Activated T-helper 17 cell treated with anti-CD3 and anti-CD28 coated beads, Interleukin-2, amount 50 U/mL, for 72 hours (primary cell): ENCODE measurements around the gene IKZF1. TPM values are rescaled to one million over a fixed set of nuclear protein-coding genes. Genes with fewer than 3 reads are reported as not detected.

Experiments
- ATAC-seq: fragments of 150-1000 bp; cut with Tn5 transposase; replicated peaks from 2 replicates; pipeline ENCODE4 v1.10.0; 2021; ENCODE audit warnings: mild to moderate bottlenecking, moderate library complexity
- H3K27ac Mint-ChIP-seq: one replicate; pipeline ENCODE4 v1.8.0; 2022; ENCODE audit warnings: mixed read lengths
- H3K27me3 Mint-ChIP-seq: one replicate; pipeline ENCODE4 v1.8.0; 2022; ENCODE audit warnings: mixed read lengths
- H3K36me3 Mint-ChIP-seq: one replicate; pipeline ENCODE4 v1.8.0; 2022; ENCODE audit warnings: low read depth, mild to moderate bottlenecking, mixed read lengths
- H3K4me1 Mint-ChIP-seq: one replicate; pipeline ENCODE4 v1.8.0; 2022; ENCODE audit warnings: mixed read lengths
- H3K4me3 Mint-ChIP-seq: one replicate; pipeline ENCODE4 v1.8.0; 2022; ENCODE audit warnings: mild to moderate bottlenecking, mixed read lengths
- H3K9me3 Mint-ChIP-seq: one replicate; pipeline ENCODE4 v1.8.0; 2022; ENCODE audit warnings: mixed read lengths
- total RNA-seq, 2 donors: library from RNA; stranded (reverse); gene quantifications; one replicate each; pipeline ENCODE4 v1.2.3, GENCODE V29; 2022

Gene IKZF1
- total RNA-seq, 2 donors from 2014 or later, result 253 to 343 TPM

DNA sequence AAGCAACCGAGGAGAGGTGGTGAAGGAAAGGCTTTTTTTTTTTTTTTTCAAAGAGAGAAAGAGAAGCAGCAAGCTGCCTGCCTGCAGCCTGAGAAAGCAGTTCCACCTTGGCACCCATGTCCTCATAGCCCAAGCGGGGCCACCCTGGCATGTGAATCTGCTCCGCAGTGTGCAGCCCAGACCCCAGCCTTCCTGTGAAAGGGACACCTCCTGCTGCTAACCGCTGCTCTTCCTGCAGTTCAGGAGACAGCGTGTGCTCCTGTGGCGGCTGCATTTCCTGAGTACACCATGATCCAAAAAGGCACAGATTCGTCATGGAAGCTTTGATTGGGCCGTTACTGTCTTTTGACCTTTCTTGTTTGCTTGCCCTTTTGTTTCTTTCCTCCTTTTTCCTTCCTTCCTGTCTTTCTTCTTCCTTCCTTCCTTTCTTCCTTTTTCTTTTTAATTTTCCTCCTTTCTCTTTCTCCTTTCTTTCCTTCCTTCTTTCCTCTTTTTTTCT, 38.1 kb downstream of the IKZF1 start:
- H3K36me3 Mint-ChIP-seq, result peaks cover 15% of the 10 kb centered on the region
- peak overlapping the region; percentile 95 for H3K27ac Mint-ChIP-seq
- peaks cover 57% of the 10 kb centered on the region for H3K4me1 Mint-ChIP-seq

GRCh38 chr7:50346545-50347497, 42.3 kb downstream of the IKZF1 start:
- Mint-ChIP-seq H3K9me3 (no peaks in the 10 kb centered on the region), H3K27me3 (no peaks in the 10 kb centered on the region), H3K27ac (peak overlapping the region; percentile 94), H3K36me3 (peaks cover 56% of the 10 kb centered on the region), H3K4me3 (no peak overlapping the region), H3K4me1 (peaks cover 78% of the 10 kb centered on the region)
- no peak for ATAC-seq

More for the DNA sequence above, 38.1 kb downstream of the IKZF1 start:
- no peaks in the 10 kb centered on the region for H3K27me3 Mint-ChIP-seq
- no peaks in the 10 kb centered on the region for H3K9me3 Mint-ChIP-seq
- H3K4me3 Mint-ChIP-seq, result no peak overlapping the region
- peak; percentile 42 for ATAC-seq

GRCh38 chr7:50347693-50348092, 43.2 kb downstream of the IKZF1 start:
- peaks cover 80% of the 10 kb centered on the region for H3K4me1 Mint-ChIP-seq
- no peaks in the 10 kb centered on the region for H3K27me3 Mint-ChIP-seq
- H3K4me3 Mint-ChIP-seq, result no peak overlapping the region
- H3K36me3 Mint-ChIP-seq, result peaks cover 64% of the 10 kb centered on the region
- H3K27ac Mint-ChIP-seq, result peak overlapping the region; percentile 94
- H3K9me3 Mint-ChIP-seq, result no peaks in the 10 kb centered on the region
- ATAC-seq, result no peak

GRCh38 chr7:50348469-50349162, 44.1 kb downstream of the IKZF1 start:
- H3K4me1 Mint-ChIP-seq, result peaks cover 78% of the 10 kb centered on the region
- H3K27me3 Mint-ChIP-seq, result no peaks in the 10 kb centered on the region
- peak overlapping the region; percentile 94 for H3K27ac Mint-ChIP-seq
- ATAC-seq, result no peak
- H3K4me3 Mint-ChIP-seq, result no peak overlapping the region
- peaks cover 73% of the 10 kb centered on the region for H3K36me3 Mint-ChIP-seq
- H3K9me3 Mint-ChIP-seq, result no peaks in the 10 kb centered on the region

DNA sequence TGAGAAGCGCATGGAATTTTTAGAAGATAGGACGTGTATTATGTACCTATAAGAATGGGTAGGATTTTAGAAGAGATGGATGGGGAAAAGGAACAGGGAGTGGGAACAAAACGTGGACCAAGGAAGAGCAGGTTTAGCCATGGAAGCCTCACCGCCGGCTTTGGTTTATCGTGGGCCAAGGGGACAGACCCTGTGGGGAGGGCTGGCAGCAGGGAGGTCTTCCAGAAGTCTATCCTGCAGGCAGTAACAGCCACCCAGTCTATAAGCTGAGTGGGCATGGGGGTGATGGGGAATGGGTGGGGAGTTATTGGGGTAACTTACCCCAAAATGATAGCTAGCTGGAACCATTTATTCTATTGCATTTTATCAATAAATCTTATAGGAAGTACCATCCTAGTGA, 44.9 kb downstream of the IKZF1 start:
- Mint-ChIP-seq H3K4me3 (no peak overlapping the region), H3K36me3 (peaks cover 80% of the 10 kb centered on the region), H3K4me1 (peaks cover 81% of the 10 kb centered on the region), H3K27me3 (no peaks in the 10 kb centered on the region), H3K27ac (peak overlapping the region; percentile 94), H3K9me3 (no peaks in the 10 kb centered on the region)
- ATAC-seq, result no peak

GRCh38 chr7:50349963-50350944, 45.7 kb downstream of the IKZF1 start:
- H3K27me3 Mint-ChIP-seq, result no peaks in the 10 kb centered on the region
- peaks cover 89% of the 10 kb centered on the region for H3K36me3 Mint-ChIP-seq
- peak; percentile 75 for ATAC-seq
- peak overlapping the region; percentile 94 for H3K27ac Mint-ChIP-seq
- H3K4me3 Mint-ChIP-seq, result no peak overlapping the region
- H3K9me3 Mint-ChIP-seq, result no peaks in the 10 kb centered on the region
- H3K4me1 Mint-ChIP-seq, result peaks cover 83% of the 10 kb centered on the region

- Mint-ChIP-seq H3K4me3 (no peak overlapping the region), H3K9me3 (no peaks in the 10 kb centered on the region), H3K27ac (peak overlapping the region; percentile 94), H3K4me1 (peaks cover 86% of the 10 kb centered on the region), H3K27me3 (no peaks in the 10 kb centered on the region), H3K36me3 (peaks cover 98% of the 10 kb centered on the region)
- no peak for ATAC-seq
Observed at GRCh38 chr7:50351267-50351666, 46.8 kb downstream of the IKZF1 start.

DNA sequence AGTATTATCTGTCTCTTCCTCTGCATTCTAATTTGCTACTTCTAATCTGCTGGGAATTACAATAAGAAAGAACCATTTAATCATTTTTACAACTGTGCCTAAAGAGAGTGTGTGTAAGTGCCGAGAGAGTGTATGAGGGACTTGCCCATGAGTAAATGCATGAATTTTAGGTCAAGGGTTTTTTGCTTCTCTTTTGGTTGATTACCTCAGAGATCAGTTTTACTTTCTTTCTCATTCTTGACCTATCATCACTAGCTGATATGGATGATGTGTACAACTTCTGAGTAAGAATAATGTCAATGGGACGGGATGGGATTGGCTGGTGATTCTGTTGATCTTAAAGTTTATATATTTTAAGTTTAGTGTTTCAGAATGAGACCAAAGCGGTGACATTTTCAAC, 47.8 kb downstream of the IKZF1 start:
- Mint-ChIP-seq H3K27me3 (no peaks in the 10 kb centered on the region), H3K4me3 (no peak overlapping the region), H3K36me3 (peaks cover 98% of the 10 kb centered on the region), H3K9me3 (no peaks in the 10 kb centered on the region), H3K27ac (peak overlapping the region; percentile 94), H3K4me1 (peaks cover 88% of the 10 kb centered on the region)
- ATAC-seq, result peak; percentile 62

- Mint-ChIP-seq H3K27me3 (no peaks in the 10 kb centered on the region), H3K4me1 (peaks cover 90% of the 10 kb centered on the region), H3K4me3 (no peak overlapping the region), H3K9me3 (no peaks in the 10 kb centered on the region), H3K27ac (peak overlapping the region; percentile 94), H3K36me3 (peaks cover 98% of the 10 kb centered on the region)
- no peak for ATAC-seq
Observed at GRCh38 chr7:50352751-50353150, 48.2 kb downstream of the IKZF1 start.

- ATAC-seq, result no peak
- Mint-ChIP-seq H3K27ac (peak overlapping the region; percentile 94), H3K27me3 (no peaks in the 10 kb centered on the region), H3K4me3 (no peak overlapping the region), H3K9me3 (no peaks in the 10 kb centered on the region), H3K4me1 (peaks cover 90% of the 10 kb centered on the region), H3K36me3 (peaks cover 98% of the 10 kb centered on the region)
Observed at GRCh38 chr7:50353201-50353600, 48.7 kb downstream of the IKZF1 start.

DNA sequence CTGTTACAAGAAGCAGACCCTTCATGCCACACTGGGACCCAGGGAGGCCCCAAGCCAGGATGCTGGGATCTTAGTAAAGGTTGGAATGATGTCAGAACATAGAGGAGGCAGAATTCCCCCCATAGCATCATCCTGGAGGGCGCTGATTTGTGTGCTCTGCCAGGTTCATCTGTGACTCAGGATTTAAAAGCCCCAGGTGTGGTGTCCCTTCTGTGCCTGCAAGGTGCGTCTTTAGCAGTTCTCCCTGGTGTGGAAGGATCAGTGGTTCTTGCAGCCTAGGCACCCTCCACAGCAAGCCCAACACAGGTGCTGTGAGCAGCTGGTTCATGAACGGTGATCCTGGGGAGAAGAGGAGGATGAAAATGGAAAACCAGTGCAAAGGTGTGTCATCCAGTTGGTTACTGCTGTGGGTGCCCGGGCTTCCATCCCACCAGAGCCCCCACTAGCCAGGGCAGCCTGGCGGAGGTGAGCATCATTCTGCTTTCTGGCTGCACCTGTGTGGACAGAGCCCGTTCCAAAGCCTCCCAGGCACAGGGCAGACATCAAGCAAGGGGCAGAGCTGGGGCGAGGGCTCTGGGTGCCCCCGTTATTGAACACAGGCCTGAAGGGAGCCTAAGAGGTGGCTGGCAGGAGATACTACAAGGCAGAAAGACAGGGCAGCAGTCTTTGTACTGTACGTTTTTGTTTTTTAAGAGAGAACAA, 49.5 kb downstream of the IKZF1 start:
- H3K4me3 Mint-ChIP-seq, result no peak overlapping the region
- H3K36me3 Mint-ChIP-seq, result peaks cover 98% of the 10 kb centered on the region
- H3K4me1 Mint-ChIP-seq, result peaks cover 90% of the 10 kb centered on the region
- ATAC-seq, result no peak
- peak overlapping the region; percentile 94 for H3K27ac Mint-ChIP-seq
- no peaks in the 10 kb centered on the region for H3K27me3 Mint-ChIP-seq
- H3K9me3 Mint-ChIP-seq, result no peaks in the 10 kb centered on the region

GRCh38 chr7:50355817-50356178, 51.3 kb downstream of the IKZF1 start:
- Mint-ChIP-seq H3K9me3 (no peaks in the 10 kb centered on the region), H3K27me3 (no peaks in the 10 kb centered on the region), H3K27ac (peak overlapping the region; percentile 95), H3K4me1 (peaks cover 90% of the 10 kb centered on the region), H3K36me3 (peaks cover 98% of the 10 kb centered on the region), H3K4me3 (no peak overlapping the region)
- no peak for ATAC-seq

- Mint-ChIP-seq H3K9me3 (no peaks in the 10 kb centered on the region), H3K4me3 (no peak overlapping the region), H3K4me1 (peaks cover 89% of the 10 kb centered on the region), H3K36me3 (peaks cover 98% of the 10 kb centered on the region), H3K27me3 (no peaks in the 10 kb centered on the region), H3K27ac (peak overlapping the region; percentile 95)
- ATAC-seq, result no peak
Observed at GRCh38 chr7:50356212-50356944, 51.9 kb downstream of the IKZF1 start.
